Endothelial cell of umbilical vein (primary cell): ENCODE results near the gene ACTL8. TPM values are rescaled to one million over a fixed set of nuclear protein-coding genes. Genes with fewer than 3 reads are reported as not detected.

Experiments
- BruUV-seq: library from RNA; stranded (reverse); fragments of 400-500 nt; replicated peaks from 2 replicates; lab custom pipeline; 2021; lab: Mats Ljungman, UMichigan
- CTCF ChIA-PET: fragments of 300-600, 350-600 bp; sonication (Branson Sonifier 250); formaldehyde crosslinking; loops from one replicate; lab custom pipeline; 2021; ENCODE audit warnings: antibody characterized with exemption, inconsistent platforms; lab: Charles Lee
- POLR2A ChIA-PET: fragments of 300-600, 350-600 bp; sonication (Branson Sonifier 250); formaldehyde crosslinking; loops from one replicate; lab custom pipeline; 2021; ENCODE audit warnings: antibody characterized with exemption, inconsistent platforms; lab: Charles Lee
- DNase-seq: peaks from one replicate; pipeline ENCODE4 v3.0.0-alpha.2; 2011; ENCODE audit warnings: low read depth, low spot score
- FAIRE-seq: peaks from 2 replicates; lab custom pipeline; 2011; peaks lifted over from hg19 to GRCh38; lab: Jason Lieb, UNC
- H2AFZ ChIP-seq: 2 replicates; pipeline ENCODE4 v1.6.0; 2012; ENCODE audit warnings: low read depth, low read length, control low read depth, inconsistent platforms
- H3K27ac ChIP-seq: 2 replicates; pipeline ENCODE4 v1.5.1; 2011; ENCODE audit warnings: low read depth, mild to moderate bottlenecking, control low read depth, low read length, moderate library complexity; ENCODE audit not compliant: insufficient read depth
- H3K27me3 ChIP-seq, 2 experiments: 2 replicates each; pipeline versions ENCODE4 v1.6.0 to v1.6.1; 2011; ENCODE audit warnings: low read length in 2 of 2, mixed read lengths in 1 of 2; ENCODE audit not compliant: control insufficient read depth in 2 of 2, insufficient read depth in 2 of 2
- H3K36me3 ChIP-seq, 2 experiments: 2 replicates in 1 of 2; 3 replicates in 1 of 2; pipeline ENCODE4 v1.5.1; 2011; ENCODE audit warnings: low read length in 2 of 2, mild to moderate bottlenecking in 1 of 2, moderate library complexity in 1 of 2; ENCODE audit not compliant: control insufficient read depth in 2 of 2, insufficient read depth in 2 of 2; ENCODE audit errors: extremely low read depth in 1 of 2
- H3K4me1 ChIP-seq: 3 replicates; pipeline ENCODE4 v1.5.1; 2011; ENCODE audit warnings: mild to moderate bottlenecking, low read length; ENCODE audit not compliant: control insufficient read depth, insufficient read depth; ENCODE audit errors: extremely low read depth
- H3K4me2 ChIP-seq: 2 replicates; pipeline ENCODE4 v1.6.1; 2011; ENCODE audit warnings: low read length, control low read depth, mixed read lengths; ENCODE audit not compliant: insufficient read depth
- H3K4me3 ChIP-seq, 3 experiments: fragments of 200-600 bp in 1 of 3; sonication (generic), shearing (Covaris generic) in 1 of 3; replicated peaks in 1 of 3; 2 replicates each; pipeline ENCODE4 v1.5.1; 2011 to 2016; ENCODE audit warnings: control low read depth in 3 of 3, low read length in 3 of 3, mild to moderate bottlenecking in 2 of 3, inconsistent platforms in 1 of 3, low read depth in 1 of 3, moderate library complexity in 1 of 3; ENCODE audit not compliant: insufficient read depth in 1 of 3
- H3K79me2 ChIP-seq: 2 replicates; pipeline ENCODE4 v1.6.0; 2012; ENCODE audit warnings: low read length, inconsistent platforms; ENCODE audit not compliant: control insufficient read depth, insufficient read depth
- H3K9ac ChIP-seq: replicated peaks from 2 replicates; pipeline ENCODE3; 2011; ENCODE audit warnings: low read length, control low read depth; ENCODE audit not compliant: insufficient read depth; ENCODE audit errors: extremely low read depth
- H3K9me1 ChIP-seq: replicated peaks from 3 replicates; pipeline ENCODE4 v1.6.0; 2011; ENCODE audit warnings: mild to moderate bottlenecking, low read length; ENCODE audit not compliant: control insufficient read depth, insufficient read depth; ENCODE audit errors: extremely low read depth
- H3K9me3 ChIP-seq: replicated peaks from 2 replicates; pipeline ENCODE4 v1.5.1; 2012; ENCODE audit warnings: low read length, inconsistent platforms; ENCODE audit not compliant: control insufficient read depth, insufficient read depth
- H4K20me1 ChIP-seq: replicated peaks from 2 replicates; pipeline ENCODE3; 2011; ENCODE audit warnings: mild to moderate bottlenecking, low read length; ENCODE audit not compliant: control insufficient read depth, insufficient read depth; ENCODE audit errors: extremely low read depth
- CTCF ChIP-seq, 2 donors: IDR thresholded peaks; 1 replicate in 1 of 2; 2 replicates in 1 of 2; pipeline ENCODE4 v1.5.1; 2011; ENCODE audit warnings: low read length in 2 of 2, mild to moderate bottlenecking in 2 of 2, moderate library complexity in 2 of 2, control low read depth in 1 of 2, inconsistent platforms in 1 of 2, low read depth in 1 of 2; ENCODE audit not compliant: insufficient read depth in 1 of 2; ENCODE audit errors: extremely low read depth in 1 of 2
- EZH2 ChIP-seq: IDR thresholded peaks from 2 replicates; pipeline ENCODE4 v1.6.1; 2012; ENCODE audit warnings: borderline replicate concordance, low read depth, mild to moderate bottlenecking, moderate library complexity, low read length, inconsistent platforms; ENCODE audit not compliant: severe bottlenecking
- FOS ChIP-seq: IDR thresholded peaks from 2 replicates; pipeline ENCODE4 v1.6.1; 2011; ENCODE audit warnings: mild to moderate bottlenecking, low read length, moderate library complexity, borderline replicate concordance; ENCODE audit not compliant: insufficient read depth
- GATA2 ChIP-seq: IDR thresholded peaks from 2 replicates; pipeline ENCODE4 v1.7.0; 2011; ENCODE audit warnings: low read depth, mild to moderate bottlenecking, moderate library complexity, mixed read lengths, low read length; ENCODE audit not compliant: insufficient read length, insufficient read depth
- JUN ChIP-seq: IDR thresholded peaks from 2 replicates; pipeline ENCODE4 v1.6.1; 2011; ENCODE audit warnings: borderline replicate concordance, low read depth; ENCODE audit not compliant: insufficient read length, insufficient read depth
- MAX ChIP-seq: IDR thresholded peaks from 2 replicates; pipeline ENCODE4 v1.6.1; 2011; ENCODE audit not compliant: insufficient read depth, insufficient read length
- MYC ChIP-seq: IDR thresholded peaks from one replicate; pipeline ENCODE4 v1.6.1; 2011; ENCODE audit warnings: mild to moderate bottlenecking, low read depth, low read length
- POLR2A ChIP-seq: IDR thresholded peaks from 2 replicates; pipeline ENCODE4 v1.6.1; 2012; ENCODE audit warnings: low read depth, mild to moderate bottlenecking, control low read depth, low read length
- POLR2AphosphoS5 ChIP-seq: IDR thresholded peaks from 2 replicates; pipeline ENCODE4 v1.6.1; 2012; ENCODE audit warnings: low read depth, mild to moderate bottlenecking, control low read depth, low read length, moderate library complexity; ENCODE audit not compliant: insufficient read depth
- dilution Hi-C: fragments of 300-500 bp; cut with MboI; formaldehyde crosslinking; loops from one replicate; pipeline ENCODE4 v1.15.0; 2019; ENCODE audit warnings: low sequenced_read_pairs; ENCODE audit not compliant: extremely low pct_ligation_motif_present
- intact Hi-C: fragments of 100-400 bp; cut with micrococcal nuclease; formaldehyde crosslinking; loops from one replicate; pipeline ENCODE4 v1.10.0; 2022
- polyA plus RNA-seq, 4 experiments: library from polyadenylated mRNA; depleted of rRNA in 3 of 4; stranded (reverse) in 3 of 4; unstranded in 1 of 4; fragments of >200 nt; gene quantifications; 2 replicates each; pipeline versions ENCODE4 v1.2.1 to v1.2.3, GENCODE V29; 2011 to 2012; ENCODE audit warnings: missing spikeins in 1 of 4
- total RNA-seq: library from RNA; stranded (reverse); gene quantifications from 2 replicates; pipeline ENCODE4 v1.2.3, GENCODE V29; 2021

The ACTL8 gene
- total and polyA plus RNA-seq, 2 donors (not counting 3 experiments of a cell fraction or from before 2014, with no cell fraction given): not detected

- no TSS peak for BruUV-seq
Measured at GRCh38 chr1:17711577-17711910, 43.6 kb upstream of the ACTL8 start.

More at GRCh38 chr1:17711577-17711910, 43.6 kb upstream of the ACTL8 start:
- dilution Hi-C loops: no loop called here
- TF ChIP-seq FOS (no peak), MAX (no peak), EZH2 (no peak), CTCF (IDR thresholded peaks at IDR 0.05; ENCODE audit: extremely low read depth in 1 of 2, insufficient read depth in 1 of 2, low read depth in 1 of 2, low read length in 2 of 2) (no peak), POLR2AphosphoS5 (no peak), MYC (no peak), JUN (no peak), GATA2 (no peak), POLR2A (no peak)
- H3K36me3 ChIP-seq: no peaks in the 10 kb centered on the region
- H3K4me1 ChIP-seq: no peaks in the 10 kb centered on the region
- ChIA-PET POLR2A (no interaction called here), CTCF (no interaction called here)
- no peaks in the 10 kb centered on the region for H3K9me1 ChIP-seq
- no peak overlapping the region for H3K4me2 ChIP-seq
- no peak overlapping the region for H3K27ac ChIP-seq
- FAIRE-seq (no peak), DNase-seq (no peak)
- no peak overlapping the region for H3K4me3 ChIP-seq
- no peaks in the 10 kb centered on the region for H3K9me3 ChIP-seq
- H3K79me2 ChIP-seq: no peaks in the 10 kb centered on the region
- intact Hi-C loops: no loop called here
- no peaks in the 10 kb centered on the region for H3K27me3 ChIP-seq
- no peaks in the 10 kb centered on the region for H4K20me1 ChIP-seq
- H3K9ac ChIP-seq: no peak overlapping the region
- no peak overlapping the region for H2AFZ ChIP-seq
